H1 (cell line): Measurements from ENCODE around the gene HOXA13. TPM values are rescaled to one million over a fixed set of nuclear protein-coding genes. Genes with fewer than 3 reads are reported as not detected.

Experiments
- ATF2 ChIP-seq: IDR thresholded peaks from 2 replicates; pipeline ENCODE4 v1.6.1; 2012; ENCODE audit warnings: low read length, inconsistent platforms
- CTCF ChIP-seq, 3 experiments: IDR thresholded peaks; 1 replicate in 2 of 3; 2 replicates in 1 of 3; pipeline versions ENCODE4 v1.5.1 to v1.6.1; 2011; ENCODE audit warnings: low read length in 3 of 3, mild to moderate bottlenecking in 3 of 3, inconsistent platforms in 2 of 3, low read depth in 1 of 3, moderate library complexity in 1 of 3; ENCODE audit not compliant: insufficient read depth in 1 of 3; ENCODE audit errors: control extremely low read depth in 1 of 3
- EGR1 ChIP-seq: IDR thresholded peaks from 2 replicates; pipeline ENCODE4 v1.6.1; 2011; ENCODE audit warnings: low read depth, low read length, borderline replicate concordance
- EP300 ChIP-seq, 2 experiments: IDR thresholded peaks; 1 replicate in 1 of 2; 2 replicates in 1 of 2; pipeline ENCODE4 v1.6.1; 2011 to 2012; ENCODE audit warnings: low read depth in 2 of 2, low read length in 2 of 2, mild to moderate bottlenecking in 2 of 2, borderline replicate concordance in 1 of 2, inconsistent platforms in 1 of 2, moderate library complexity in 1 of 2
- KDM1A ChIP-seq: fragments of 200-600, 300-600 bp; sonication (generic); IDR thresholded peaks from 2 replicates; pipeline ENCODE4 v1.7.1; 2016; ENCODE audit warnings: mild to moderate bottlenecking, low read length, borderline replicate concordance
- RBBP5 ChIP-seq: IDR thresholded peaks from 2 replicates; pipeline ENCODE4 v1.7.1; 2012; ENCODE audit warnings: low read depth, mild to moderate bottlenecking, inconsistent platforms, low read length, moderate library complexity, borderline replicate concordance
- RFX5 ChIP-seq: IDR thresholded peaks from 2 replicates; pipeline ENCODE4 v1.6.1; 2011; ENCODE audit warnings: low read depth, low read length, improper control_type of control experiment, borderline replicate concordance
- SAP30 ChIP-seq: fragments of 300-600 bp; sonication (generic); IDR thresholded peaks from 2 replicates; pipeline ENCODE4 v1.7.1; 2012; ENCODE audit warnings: low read length, moderate library complexity, mild to moderate bottlenecking, inconsistent platforms; ENCODE audit not compliant: insufficient read depth, insufficient replicate concordance
- SIX5 ChIP-seq: IDR thresholded peaks from 2 replicates; pipeline ENCODE4 v1.6.1; 2011; ENCODE audit warnings: mild to moderate bottlenecking, low read depth, low read length
- SP1 ChIP-seq: IDR thresholded peaks from 2 replicates; pipeline ENCODE4 v1.6.1; 2011; ENCODE audit warnings: low read depth, low read length
- SRF ChIP-seq: IDR thresholded peaks from 2 replicates; pipeline ENCODE4 v1.6.1; 2011; ENCODE audit warnings: mild to moderate bottlenecking, low read depth, low read length, moderate library complexity
- TEAD4 ChIP-seq: IDR thresholded peaks from 2 replicates; pipeline ENCODE4 v1.6.1; 2012; ENCODE audit warnings: low read depth, low read length, inconsistent platforms, mixed read lengths
- polyA plus RNA-seq, 7 experiments: library from polyadenylated mRNA; depleted of rRNA in 3 of 7; stranded (reverse) in 5 of 7; unstranded in 2 of 7; fragments of >200 nt in 5 of 7; fragments of 200-250 nt in 2 of 7; gene quantifications; 1 replicate in 5 of 7; 2 replicates in 1 of 7; 4 replicates in 1 of 7; pipeline versions ENCODE4 v1.2.1 to v1.2.3, GENCODE V29; 2011 to 2013; ENCODE audit warnings: missing spikeins in 2 of 7, mixed read lengths in 2 of 7
- total RNA-seq: library from RNA; stranded (reverse); fragmentation: NEBNext Ultra II Directional; extraction: Animal tissue kit (Norgen Biotek cat#: 25700); gene quantifications from 2 replicates; pipeline ENCODE4 v1.2.1, GENCODE V29; 2021

The HOXA13 gene
- total and polyA plus RNA-seq, 2 of the 8 experiments (the other 6 are each of a cell fraction or from before 2014, with no cell fraction given) = not detected

DNA sequence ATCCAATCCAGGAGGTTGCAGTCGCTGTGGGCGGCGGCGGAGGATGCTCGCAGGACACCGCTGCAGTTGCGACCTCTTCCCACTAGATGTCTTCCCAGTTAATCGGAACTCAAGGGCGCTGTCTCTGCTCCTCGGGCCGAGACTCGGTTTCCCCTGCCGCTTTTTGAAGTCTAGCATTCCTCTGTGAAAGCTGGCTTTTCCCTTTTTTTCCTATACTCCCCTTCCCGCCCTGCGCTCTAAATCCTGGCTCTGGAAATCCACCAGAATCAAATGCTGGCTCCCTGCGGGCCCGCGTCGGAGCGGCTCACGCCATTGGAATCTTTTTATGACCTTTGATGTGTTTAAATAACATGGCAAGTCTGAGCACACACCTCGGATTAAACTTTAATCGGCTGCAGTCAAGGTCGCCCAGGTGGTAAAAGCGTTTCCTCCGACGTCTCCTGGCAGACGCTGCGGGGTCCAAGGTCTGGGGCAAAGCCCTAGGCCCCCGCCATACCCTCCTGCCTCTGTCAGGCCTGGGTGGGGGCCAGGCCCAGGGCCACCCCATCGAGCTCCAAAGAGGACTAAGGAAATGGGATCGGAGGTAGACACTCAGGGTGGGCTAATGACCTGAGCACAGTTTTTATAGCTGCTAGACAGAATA lies 10.7 kb upstream of the HOXA13 start (continued):
- TF ChIP-seq CTCF (IDR thresholded peaks at IDR 0.05; ENCODE audit: control extremely low read depth in 1 of 3, insufficient read depth in 1 of 3, low read depth in 1 of 3, low read length in 3 of 3) = peak; percentile 74 to 81 (median 80)
- TF ChIP-seq EP300 (IDR thresholded peaks at IDR 0.05; ENCODE audit: borderline replicate concordance in 1 of 2, low read depth in 2 of 2, low read length in 2 of 2) = no peak
- TF ChIP-seq EGR1 = no peak
- no peak for TF ChIP-seq SIX5
- TF ChIP-seq SRF = no peak
- TF ChIP-seq RBBP5 = no peak
- TF ChIP-seq RFX5 = no peak
- TF ChIP-seq KDM1A = no peak
- no peak for TF ChIP-seq SP1
- no peak for TF ChIP-seq ATF2
- 0 out of 2 replicates have a peak, but pooled peaks have one; percentile 4 for TF ChIP-seq TEAD4
- TF ChIP-seq SAP30 = no peak
